ENCODE measurements around the gene LGALS7B.

DNA sequence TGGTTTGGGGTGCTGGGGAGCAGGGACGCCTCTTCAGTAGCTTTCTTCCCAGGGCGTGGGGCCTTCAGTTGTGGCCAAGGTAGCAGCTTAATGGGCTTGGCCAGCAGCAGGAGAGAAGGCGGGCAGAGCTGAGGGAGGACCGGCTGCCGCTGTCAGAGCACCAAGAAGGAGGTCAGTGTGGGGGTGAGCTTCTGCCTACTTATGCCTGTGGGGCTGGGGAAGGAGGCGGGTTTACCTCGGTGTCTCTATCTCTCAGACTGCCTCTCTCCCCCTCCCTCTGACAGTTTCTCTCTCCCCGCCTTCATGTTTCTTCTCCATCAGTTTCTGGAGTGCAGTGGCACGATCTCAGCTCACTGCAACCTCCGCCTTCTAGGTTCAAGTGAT lies 44.7 kb upstream of the LGALS7B start, which contains the start of gene CAPN12:
- TF ChIP-seq, protein P1, sequence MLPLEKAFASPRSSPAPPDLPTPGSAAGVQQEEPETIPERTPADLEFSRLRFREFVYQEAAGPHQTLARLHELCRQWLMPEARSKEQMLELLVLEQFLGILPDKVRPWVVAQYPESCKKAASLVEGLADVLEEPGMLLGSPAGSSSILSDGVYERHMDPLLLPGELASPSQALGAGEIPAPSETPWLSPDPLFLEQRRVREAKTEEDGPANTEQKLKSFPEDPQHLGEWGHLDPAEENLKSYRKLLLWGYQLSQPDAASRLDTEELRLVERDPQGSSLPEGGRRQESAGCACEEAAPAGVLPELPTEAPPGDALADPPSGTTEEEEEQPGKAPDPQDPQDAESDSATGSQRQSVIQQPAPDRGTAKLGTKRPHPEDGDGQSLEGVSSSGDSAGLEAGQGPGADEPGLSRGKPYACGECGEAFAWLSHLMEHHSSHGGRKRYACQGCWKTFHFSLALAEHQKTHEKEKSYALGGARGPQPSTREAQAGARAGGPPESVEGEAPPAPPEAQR (tag by site-specific recombination; IDR thresholded peaks at IDR 0.05), result no peak
- TF ChIP-seq, protein P2, sequence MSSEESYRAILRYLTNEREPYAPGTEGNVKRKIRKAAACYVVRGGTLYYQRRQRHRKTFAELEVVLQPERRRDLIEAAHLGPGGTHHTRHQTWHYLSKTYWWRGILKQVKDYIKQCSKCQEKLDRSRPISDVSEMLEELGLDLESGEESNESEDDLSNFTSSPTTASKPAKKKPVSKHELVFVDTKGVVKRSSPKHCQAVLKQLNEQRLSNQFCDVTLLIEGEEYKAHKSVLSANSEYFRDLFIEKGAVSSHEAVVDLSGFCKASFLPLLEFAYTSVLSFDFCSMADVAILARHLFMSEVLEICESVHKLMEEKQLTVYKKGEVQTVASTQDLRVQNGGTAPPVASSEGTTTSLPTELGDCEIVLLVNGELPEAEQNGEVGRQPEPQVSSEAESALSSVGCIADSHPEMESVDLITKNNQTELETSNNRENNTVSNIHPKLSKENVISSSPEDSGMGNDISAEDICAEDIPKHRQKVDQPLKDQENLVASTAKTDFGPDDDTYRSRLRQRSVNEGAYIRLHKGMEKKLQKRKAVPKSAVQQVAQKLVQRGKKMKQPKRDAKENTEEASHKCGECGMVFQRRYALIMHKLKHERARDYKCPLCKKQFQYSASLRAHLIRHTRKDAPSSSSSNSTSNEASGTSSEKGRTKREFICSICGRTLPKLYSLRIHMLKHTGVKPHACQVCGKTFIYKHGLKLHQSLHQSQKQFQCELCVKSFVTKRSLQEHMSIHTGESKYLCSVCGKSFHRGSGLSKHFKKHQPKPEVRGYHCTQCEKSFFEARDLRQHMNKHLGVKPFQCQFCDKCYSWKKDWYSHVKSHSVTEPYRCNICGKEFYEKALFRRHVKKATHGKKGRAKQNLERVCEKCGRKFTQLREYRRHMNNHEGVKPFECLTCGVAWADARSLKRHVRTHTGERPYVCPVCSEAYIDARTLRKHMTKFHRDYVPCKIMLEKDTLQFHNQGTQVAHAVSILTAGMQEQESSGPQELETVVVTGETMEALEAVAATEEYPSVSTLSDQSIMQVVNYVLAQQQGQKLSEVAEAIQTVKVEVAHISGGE (tag by site-specific recombination; conservative IDR thresholded peaks at IDR 0.05; ENCODE audit: low read depth), result no peak
- TF ChIP-seq YY1 (tag by site-specific recombination; IDR thresholded peaks at IDR 0.05) (no peak), ZNF792 (tag by site-specific recombination; IDR thresholded peaks at IDR 0.05) (no peak), MEIS1 (CRISPR knock-in tag; IDR thresholded peaks at IDR 0.05; ENCODE audit: borderline replicate concordance) (no peak), ZNF785 (tag by site-specific recombination; IDR thresholded peaks at IDR 0.05) (no peak), ZNF184 (tag by site-specific recombination; IDR thresholded peaks at IDR 0.05) (no peak), ZNF175 (tag by site-specific recombination; IDR thresholded peaks at IDR 0.05) (no peak), SALL2 (tag by site-specific recombination; IDR thresholded peaks at IDR 0.05; ENCODE audit: borderline replicate concordance) (no peak)
- TF ChIP-seq, protein P3, sequence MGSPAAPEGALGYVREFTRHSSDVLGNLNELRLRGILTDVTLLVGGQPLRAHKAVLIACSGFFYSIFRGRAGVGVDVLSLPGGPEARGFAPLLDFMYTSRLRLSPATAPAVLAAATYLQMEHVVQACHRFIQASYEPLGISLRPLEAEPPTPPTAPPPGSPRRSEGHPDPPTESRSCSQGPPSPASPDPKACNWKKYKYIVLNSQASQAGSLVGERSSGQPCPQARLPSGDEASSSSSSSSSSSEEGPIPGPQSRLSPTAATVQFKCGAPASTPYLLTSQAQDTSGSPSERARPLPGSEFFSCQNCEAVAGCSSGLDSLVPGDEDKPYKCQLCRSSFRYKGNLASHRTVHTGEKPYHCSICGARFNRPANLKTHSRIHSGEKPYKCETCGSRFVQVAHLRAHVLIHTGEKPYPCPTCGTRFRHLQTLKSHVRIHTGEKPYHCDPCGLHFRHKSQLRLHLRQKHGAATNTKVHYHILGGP (tag by site-specific recombination; IDR thresholded peaks at IDR 0.05), result no peak
- TF ChIP-seq, protein P4, sequence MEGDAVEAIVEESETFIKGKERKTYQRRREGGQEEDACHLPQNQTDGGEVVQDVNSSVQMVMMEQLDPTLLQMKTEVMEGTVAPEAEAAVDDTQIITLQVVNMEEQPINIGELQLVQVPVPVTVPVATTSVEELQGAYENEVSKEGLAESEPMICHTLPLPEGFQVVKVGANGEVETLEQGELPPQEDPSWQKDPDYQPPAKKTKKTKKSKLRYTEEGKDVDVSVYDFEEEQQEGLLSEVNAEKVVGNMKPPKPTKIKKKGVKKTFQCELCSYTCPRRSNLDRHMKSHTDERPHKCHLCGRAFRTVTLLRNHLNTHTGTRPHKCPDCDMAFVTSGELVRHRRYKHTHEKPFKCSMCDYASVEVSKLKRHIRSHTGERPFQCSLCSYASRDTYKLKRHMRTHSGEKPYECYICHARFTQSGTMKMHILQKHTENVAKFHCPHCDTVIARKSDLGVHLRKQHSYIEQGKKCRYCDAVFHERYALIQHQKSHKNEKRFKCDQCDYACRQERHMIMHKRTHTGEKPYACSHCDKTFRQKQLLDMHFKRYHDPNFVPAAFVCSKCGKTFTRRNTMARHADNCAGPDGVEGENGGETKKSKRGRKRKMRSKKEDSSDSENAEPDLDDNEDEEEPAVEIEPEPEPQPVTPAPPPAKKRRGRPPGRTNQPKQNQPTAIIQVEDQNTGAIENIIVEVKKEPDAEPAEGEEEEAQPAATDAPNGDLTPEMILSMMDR (tag by site-specific recombination; IDR thresholded peaks at IDR 0.05), result no peak
- TF ChIP-seq, protein P5, sequence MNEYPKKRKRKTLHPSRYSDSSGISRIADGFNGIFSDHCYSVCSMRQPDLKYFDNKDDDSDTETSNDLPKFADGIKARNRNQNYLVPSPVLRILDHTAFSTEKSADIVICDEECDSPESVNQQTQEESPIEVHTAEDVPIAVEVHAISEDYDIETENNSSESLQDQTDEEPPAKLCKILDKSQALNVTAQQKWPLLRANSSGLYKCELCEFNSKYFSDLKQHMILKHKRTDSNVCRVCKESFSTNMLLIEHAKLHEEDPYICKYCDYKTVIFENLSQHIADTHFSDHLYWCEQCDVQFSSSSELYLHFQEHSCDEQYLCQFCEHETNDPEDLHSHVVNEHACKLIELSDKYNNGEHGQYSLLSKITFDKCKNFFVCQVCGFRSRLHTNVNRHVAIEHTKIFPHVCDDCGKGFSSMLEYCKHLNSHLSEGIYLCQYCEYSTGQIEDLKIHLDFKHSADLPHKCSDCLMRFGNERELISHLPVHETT (tag by site-specific recombination; IDR thresholded peaks at IDR 0.05), result no peak
- TF ChIP-seq, protein P6, sequence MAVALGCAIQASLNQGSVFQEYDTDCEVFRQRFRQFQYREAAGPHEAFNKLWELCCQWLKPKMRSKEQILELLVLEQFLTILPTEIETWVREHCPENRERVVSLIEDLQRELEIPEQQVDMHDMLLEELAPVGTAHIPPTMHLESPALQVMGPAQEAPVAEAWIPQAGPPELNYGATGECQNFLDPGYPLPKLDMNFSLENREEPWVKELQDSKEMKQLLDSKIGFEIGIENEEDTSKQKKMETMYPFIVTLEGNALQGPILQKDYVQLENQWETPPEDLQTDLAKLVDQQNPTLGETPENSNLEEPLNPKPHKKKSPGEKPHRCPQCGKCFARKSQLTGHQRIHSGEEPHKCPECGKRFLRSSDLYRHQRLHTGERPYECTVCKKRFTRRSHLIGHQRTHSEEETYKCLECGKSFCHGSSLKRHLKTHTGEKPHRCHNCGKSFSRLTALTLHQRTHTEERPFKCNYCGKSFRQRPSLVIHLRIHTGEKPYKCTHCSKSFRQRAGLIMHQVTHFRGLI (tag by site-specific recombination; IDR thresholded peaks at IDR 0.05), result no peak
